Right atrium auricular region (tissue), 2 donors: ENCODE data around the gene CTDSP1. TPM values are rescaled to one million over a fixed set of nuclear protein-coding genes. Genes with fewer than 3 reads are reported as not detected.

Experiments
- microRNA counts, 2 donors: library from miRNA; unstranded; fragments of <30 nt; microRNA quantifications; one replicate each; lab custom pipeline; 2016 to 2017
- microRNA-seq, 2 donors: library from miRNA; unstranded; fragments of <30 nt; microRNA quantifications; one replicate each; pipeline ENCODE4, GENCODE V29; 2016 to 2017; ENCODE audit warnings: borderline number of aligned reads in 2 of 2, borderline replicate concordance in 1 of 2
- total RNA-seq, 2 donors: library from RNA; depleted of rRNA; stranded (reverse); fragments of >200 nt; gene quantifications; one replicate each; pipeline ENCODE4 v1.1.0, GENCODE V29; 2016

Gene CTDSP1
- total RNA-seq, 2 donors from 2014 or later = 54.2 to 99.5 TPM

MicroRNA genes within 50 kb of the gene (microRNA counts, 767-probe panel; counts per million panel counts)
- 4,417 to 10,092 counts per million in 2 donors for microRNA hsa-miR-26b-5p (lab: Ali Mortazavi, UCI)

Small RNAs within 50 kb of the gene (microRNA-seq; reads per million reads assigned to microRNA genes)
- gene MIR26B = 93,727 to 111,928 reads per million in 2 donors

Other genes starting within 250 kb of the CTDSP1 start
- under 1 TPM; 0.51 to 0.78 TPM for gene CXCR1, start 232.9 kb upstream of the CTDSP1 start, total RNA-seq
- 100 to 1,000 TPM; 112 to 177 TPM for gene ARPC2, start 182.7 kb upstream of the CTDSP1 start, total RNA-seq
- 10 to 100 TPM in 1 of 2 donors, 1 to 10 TPM in 1; 1.9 to 10.7 TPM for gene GPBAR1, start 138.9 kb upstream of the CTDSP1 start, total RNA-seq
- gene AAMP, start 129.7 kb upstream of the CTDSP1 start, total RNA-seq = 10 to 100 TPM; 54.3 to 88.8 TPM
- 10 to 100 TPM; 54.5 to 71.4 TPM for gene PNKD, start 129.3 kb upstream of the CTDSP1 start, total RNA-seq
- 100 to 1,000 TPM in 1 of 2 donors, 10 to 100 TPM in 1; 82.8 to 225 TPM for gene TMBIM1, start 107.4 kb upstream of the CTDSP1 start, total RNA-seq
- not detected for gene CATIP, start 43.0 kb upstream of the CTDSP1 start, total RNA-seq
- 10 to 100 TPM in 1 of 2 donors, 1 to 10 TPM in 1; 8.7 to 22.1 TPM for gene SLC11A1, start 17.6 kb upstream of the CTDSP1 start, total RNA-seq
- not detected for gene VIL1, start 19.3 kb downstream of the CTDSP1 start, total RNA-seq
- 1 to 10 TPM; 5.2 to 5.3 TPM for gene USP37, start 168.5 kb downstream of the CTDSP1 start, total RNA-seq
- gene CNOT9, start 169.0 kb downstream of the CTDSP1 start, total RNA-seq = 10 to 100 TPM; 20.3 to 26.2 TPM
- under 1 TPM; 0.51 to 0.70 TPM for gene PLCD4, start 208.0 kb downstream of the CTDSP1 start, total RNA-seq